ENCODE measurements around the gene KIAA1671.

KIAA1671 gene

DNA sequence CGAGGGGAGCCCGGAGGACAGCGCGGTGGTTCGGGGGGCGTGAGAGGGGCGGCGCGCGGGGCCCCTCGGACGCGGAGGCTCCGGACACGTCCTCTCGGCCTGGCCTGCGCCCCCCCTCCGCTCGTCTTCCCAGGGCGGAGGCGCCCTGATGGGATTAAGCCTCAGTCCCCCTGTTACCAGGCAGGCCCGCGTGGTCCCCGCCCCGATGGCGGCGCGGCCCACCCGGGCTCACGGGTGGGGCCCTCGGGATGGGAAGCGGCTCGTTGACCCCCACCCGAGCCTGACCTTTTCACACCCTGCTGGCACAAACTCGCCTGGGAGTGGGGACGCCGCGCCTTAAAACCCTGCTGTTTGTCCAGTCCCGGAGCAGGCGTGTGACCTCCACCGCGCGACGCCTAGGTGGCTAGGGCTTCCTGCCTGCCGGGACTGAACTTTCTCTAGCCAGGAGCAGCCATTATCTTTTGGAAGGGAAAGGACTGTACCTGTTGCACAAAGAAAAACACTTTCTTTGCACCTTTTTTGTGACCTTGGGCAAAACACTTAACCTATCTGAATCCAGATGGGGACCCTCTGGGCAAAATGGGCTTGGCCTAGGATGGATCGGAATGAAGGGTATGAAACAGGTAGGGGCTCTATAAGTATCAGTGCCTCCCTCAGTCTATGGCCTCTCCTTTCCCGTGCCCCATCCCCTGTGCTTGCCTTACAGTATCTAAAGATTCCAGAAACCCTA lies 1.0 kb downstream of the KIAA1671 start:
- no peak for DNase-seq

DNA sequence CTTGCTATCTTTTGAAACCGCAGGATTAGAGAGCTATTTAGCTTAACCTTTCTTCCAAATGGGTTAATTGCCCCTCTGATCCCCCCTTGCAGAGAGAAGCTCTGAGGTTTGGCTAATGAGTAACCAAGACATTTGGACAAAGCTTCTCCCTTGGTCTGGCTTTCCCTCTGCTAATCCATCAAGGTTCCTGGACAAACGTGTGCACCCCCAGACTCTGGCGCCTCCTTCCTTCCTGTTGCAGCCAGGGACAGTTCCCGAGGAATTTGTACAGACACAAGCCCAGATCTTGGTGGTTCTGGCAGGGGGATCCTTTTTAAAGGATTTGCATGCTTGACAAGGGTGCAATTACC lies 1.6 kb downstream of the KIAA1671 start:
- DNase-seq: no peak

DNA sequence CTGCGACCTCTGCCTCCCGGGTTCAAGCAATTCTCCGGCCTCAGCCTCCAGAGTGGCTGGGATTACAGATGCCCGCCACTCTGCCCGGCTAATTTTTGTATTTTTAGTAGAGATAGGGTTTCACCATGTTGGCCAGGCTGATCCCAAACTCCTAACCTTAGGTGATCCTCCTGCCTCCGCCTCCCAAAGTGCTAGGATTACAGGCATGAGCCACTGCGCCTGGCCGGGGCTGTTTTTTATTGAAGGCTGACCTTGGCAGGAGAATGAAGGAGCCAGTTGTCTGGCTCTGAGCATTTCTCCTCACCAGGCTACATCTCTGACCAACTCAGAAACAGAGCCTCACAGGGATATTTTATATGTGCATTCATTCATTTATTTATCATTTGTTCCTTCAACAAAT lies 2.3 kb downstream of the KIAA1671 start:
- no peak for DNase-seq

DNA sequence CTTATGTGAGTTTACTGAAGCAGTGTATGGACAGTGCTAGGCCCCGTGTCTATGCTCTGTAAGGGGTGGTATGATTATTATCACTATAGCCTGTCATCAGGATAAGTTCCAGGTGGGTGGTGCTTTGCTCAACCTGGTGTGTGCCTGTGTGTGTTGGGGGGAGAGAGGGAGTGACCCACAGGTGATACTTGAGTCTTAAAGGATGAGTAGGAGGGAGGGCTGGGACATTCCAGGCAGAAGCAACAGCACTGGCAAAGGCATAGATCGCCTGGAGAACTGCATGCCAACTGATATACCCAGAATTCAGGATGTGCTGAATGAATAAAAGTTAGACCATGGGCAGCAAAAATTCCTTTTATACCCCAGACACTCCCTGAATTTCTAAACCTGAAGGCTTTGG lies 4.5 kb downstream of the KIAA1671 start:
- DNase-seq: no peak

DNA sequence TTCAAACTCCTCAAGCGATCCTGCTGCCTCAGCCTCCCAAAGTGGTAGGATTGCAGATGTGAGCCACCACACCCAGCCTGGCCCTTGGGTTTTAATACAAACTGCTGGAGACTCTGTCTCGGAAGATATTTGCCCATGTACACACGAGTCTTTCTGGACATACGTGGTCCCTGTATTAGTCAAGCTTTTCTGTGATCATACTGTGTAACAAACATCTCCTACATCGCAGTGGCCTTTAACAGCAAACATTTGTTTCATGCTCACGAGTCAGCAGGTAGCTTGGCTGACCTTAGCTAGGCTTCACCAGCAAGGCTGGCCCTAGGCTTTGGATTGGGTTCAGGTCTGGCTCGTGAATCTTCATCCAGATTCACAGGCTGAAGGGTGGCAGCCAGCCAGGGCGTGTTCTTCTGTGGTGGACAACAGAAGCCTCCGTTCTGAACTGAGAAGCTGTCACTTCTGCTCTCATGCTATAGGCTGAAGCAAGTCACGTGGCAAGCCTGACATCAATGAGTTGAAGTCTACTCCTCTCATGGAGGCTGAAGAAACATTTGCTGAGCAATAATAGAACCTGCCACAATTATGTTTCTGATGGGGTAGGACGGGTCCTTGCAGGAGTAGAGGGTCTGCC lies 8.8 kb downstream of the KIAA1671 start:
- no peak for DNase-seq

DNA sequence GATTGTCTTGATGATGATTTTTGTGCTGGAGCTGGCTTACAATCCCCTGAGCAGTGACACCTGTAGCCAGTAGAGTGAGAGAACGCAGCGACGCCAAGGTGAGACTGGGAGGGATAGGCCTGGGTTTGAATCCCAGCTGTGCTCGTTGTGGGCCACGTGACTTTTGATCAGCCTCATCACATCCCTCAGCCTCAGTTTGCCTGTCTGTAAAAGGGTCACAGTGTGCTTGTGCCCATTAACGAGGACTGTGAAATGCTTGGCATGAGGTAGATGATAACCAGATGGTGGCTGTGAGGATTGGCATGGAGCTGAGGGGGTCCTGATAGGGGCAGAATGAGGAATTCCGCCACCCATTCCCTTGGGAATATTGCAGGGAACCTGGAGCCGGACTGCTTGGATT lies 9.6 kb downstream of the KIAA1671 start:
- no peak for DNase-seq

DNA sequence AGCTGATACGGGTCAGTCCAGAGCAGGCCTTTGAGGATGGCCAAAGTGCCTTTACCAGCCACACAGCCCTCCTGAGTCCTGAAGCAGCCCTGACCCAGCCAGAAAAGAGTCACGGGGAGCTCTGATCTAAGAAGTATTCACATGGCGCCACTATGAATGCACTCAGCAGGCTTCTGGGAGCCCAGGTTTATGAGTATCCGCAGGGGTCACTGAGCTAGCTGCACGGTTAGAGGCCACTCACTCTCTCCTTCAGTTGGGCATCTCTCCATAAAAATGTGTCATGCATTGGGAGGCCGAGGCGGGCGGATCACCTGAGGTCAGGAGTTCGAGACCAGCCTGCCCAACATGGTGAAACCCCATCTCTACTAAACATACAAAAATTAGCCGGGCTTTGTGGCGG lies 10.3 kb downstream of the KIAA1671 start:
- no peak for DNase-seq

DNA sequence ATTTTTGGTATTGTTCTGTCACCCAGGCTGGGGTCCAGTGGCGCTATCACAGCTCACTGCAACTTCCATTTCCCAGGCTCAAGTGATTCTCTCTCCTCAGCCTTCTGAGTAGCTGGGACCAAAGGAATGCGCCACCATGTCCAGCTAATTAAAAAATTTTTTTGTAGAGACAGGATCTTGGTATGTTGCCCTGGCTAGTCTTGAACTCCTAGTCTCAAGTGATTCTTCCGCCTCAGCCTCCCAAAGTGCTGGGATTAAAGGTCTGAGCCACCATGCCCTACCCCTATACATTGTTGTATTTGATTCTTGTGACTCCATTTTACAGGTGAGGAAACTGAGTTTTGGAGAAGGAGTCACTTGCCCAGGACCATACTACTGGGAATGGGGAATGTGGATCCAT lies 11.9 kb downstream of the KIAA1671 start:
- DNase-seq: no peak

DNA sequence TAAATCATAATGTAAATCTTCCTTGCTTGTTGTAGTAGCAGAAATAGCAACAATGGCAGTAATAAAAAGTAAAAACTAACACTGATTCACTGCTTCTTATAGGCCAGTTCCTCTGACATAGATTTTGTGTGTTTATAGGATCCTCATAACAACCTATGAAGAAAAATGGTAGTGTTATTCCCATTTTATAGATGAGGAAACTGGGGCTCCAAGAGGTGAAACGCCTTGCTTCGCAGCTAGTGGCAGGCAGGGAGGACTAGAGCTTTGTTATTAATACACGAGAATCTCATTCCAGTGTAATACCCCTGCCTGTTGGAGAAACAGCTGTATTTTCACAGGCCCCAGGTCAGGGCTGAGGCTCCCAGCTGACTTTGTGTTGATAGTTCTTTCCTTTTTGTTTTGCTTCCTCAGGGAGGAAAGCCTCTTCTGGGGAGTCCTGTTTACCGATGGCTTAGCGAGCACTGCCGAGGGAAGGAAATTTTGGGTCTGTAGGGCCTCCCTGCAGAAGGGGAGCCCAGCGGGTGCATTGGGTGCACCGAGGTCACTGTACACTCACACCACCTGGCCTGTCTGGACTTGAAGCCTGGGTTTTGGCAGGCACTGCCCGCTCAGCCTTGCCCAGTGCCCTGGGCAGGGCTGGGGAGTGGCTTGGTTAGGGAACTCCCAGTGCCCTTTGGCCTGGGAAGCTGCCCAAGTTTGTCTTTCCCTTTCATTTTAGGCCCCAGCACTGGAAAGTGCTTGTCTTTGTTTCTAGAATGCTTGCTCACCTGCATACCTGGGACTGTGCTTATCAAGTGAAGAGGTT lies 13.5 kb downstream of the KIAA1671 start:
- DNase-seq: no peak

DNA sequence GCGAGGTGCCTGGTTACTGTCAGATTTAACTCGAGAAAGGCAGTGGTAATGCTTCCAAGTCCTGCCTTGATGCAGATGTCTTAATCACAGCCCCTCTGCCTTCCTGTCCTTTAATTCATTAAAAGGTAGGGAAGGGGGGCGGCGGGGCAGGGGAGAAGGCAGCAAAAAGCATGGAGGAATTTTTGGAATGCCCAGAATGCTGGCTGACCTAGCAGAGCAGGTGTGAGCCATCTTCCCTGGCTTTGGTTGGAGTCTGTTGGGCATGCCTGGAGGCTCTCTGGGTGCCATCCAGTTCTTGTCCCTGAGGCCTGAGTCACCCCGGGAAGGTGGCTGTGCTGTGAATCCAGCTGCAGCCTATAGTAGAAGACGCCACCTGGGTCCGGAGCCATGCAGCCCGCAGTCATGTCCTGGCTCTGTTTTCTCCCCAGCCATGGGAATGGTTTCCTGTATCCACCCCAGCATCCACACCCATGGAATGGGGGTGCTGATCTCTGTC lies 15.6 kb downstream of the KIAA1671 start:
- DNase-seq: no peak

DNA sequence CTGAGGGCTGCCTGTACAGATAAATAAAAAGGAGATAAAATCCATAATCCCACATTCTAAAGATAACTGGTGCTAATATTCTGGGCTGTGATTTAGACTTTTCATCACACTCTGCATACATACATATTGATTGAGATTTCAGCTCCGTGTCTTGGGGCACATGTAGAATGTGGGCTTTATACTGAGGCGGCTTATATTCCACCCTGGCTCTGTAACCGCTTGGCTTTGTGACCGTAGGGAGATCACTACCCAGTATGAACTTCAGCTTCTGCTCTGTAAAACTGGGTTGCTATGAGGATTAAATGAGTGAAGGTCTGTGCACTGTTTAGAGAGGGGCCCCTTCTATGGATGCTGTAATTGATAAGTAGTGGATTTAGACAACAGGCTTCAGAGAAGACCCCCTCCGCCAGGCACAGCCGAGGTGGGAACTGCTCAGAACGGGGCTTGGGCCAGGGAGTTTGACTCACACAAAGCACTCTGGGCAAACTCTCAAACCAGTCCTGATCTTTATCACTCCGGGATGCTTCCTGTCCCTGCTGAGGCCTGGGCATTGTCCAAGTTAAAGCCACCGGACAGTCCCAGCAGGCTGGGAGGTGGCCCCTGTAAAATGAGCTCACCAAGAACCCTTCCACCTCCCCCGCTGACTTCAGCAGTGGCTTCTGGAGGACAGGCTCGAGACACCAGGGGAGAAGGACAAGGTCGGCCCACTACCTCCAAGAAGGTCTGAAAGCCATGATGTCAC lies 17.2 kb downstream of the KIAA1671 start:
- no peak for DNase-seq

DNA sequence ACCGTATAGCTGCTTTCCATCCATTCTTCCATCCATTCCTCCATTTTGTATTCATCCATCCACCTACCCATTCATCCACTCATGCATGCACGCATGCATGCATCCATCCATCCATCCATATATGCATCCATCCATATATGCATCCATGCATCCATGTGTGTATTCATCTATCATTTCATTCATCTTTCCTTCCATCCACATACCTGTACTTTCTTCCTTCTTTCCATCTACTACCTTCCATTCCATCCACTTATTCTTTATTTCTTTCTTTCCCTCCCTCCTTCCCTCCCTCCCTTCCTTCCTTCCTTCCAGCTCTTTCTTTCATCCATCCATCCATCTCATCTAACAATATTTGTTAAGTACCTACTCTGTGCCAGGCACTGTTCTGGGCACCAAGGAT lies 19.9 kb downstream of the KIAA1671 start:
- DNase-seq: no peak

DNA sequence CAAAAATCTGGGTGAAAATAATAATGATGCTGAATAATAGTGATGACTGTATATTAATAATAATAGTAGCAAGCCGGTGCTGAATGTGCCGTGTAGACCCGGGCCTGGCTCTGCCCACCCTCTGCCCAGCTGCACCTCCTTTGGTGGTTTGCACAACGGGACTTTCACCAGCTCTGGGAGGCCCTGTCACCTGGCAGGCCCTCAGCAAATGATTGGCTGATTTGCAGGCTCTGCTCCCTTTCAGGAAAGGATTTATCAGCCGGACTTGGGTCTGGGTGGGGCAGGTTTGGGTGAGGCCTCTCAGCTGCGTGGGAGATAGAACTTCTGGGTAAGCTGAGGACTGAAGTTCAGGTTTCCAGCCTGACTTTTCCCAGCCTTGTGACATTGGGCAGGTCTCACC lies 21.4 kb downstream of the KIAA1671 start:
- no peak for DNase-seq

DNA sequence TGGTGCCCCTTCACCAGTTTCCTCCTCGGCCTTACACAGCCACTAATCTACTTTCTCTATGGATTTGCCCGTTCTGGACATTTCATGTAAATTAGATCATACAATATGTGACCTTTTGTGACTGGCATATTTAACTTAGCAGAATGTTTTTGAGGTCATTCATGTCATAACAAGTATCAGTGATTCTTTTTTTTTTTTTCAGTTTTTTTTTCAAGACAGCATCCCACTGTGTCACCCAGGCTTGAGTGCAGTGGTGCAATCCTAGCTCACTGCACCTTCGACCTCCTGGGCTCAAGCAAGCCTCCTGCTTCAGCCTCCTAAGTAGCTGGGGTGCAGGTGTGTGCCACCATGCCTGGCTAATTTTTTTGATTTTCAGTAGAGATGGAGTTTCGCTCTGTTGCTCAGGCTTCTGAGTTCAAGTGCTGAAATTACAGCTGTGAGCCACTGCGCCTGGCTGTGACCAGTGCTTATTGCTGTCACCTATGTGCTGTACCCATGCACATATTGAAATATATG lies 22.7 kb downstream of the KIAA1671 start:
- DNase-seq: no peak

DNA sequence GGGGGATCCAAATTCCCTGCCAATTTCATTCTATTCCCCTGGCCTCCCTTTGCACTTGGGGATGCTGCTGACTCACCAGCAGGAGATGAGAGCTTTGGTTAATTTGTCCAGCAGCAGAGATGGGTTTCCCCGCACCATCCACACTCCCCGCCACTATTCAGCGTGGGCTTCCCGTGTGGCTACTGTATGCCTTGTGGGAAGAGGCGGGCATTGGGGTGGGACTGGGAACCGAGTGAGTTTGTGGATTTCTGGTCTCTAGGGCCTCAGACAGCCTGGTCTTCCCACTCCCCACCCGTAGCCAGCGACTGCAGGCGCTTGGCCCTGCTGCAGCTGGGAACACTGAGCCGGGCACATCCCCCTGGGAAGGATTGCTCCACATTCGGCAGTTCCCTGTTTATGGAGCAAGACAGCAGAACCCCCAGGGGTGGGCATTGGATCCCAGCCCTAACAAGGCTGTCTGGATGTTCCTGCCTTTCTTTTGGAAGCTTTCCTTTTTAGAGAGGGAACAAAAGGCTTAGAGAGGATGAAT lies 23.4 kb downstream of the KIAA1671 start:
- no peak for DNase-seq

DNA sequence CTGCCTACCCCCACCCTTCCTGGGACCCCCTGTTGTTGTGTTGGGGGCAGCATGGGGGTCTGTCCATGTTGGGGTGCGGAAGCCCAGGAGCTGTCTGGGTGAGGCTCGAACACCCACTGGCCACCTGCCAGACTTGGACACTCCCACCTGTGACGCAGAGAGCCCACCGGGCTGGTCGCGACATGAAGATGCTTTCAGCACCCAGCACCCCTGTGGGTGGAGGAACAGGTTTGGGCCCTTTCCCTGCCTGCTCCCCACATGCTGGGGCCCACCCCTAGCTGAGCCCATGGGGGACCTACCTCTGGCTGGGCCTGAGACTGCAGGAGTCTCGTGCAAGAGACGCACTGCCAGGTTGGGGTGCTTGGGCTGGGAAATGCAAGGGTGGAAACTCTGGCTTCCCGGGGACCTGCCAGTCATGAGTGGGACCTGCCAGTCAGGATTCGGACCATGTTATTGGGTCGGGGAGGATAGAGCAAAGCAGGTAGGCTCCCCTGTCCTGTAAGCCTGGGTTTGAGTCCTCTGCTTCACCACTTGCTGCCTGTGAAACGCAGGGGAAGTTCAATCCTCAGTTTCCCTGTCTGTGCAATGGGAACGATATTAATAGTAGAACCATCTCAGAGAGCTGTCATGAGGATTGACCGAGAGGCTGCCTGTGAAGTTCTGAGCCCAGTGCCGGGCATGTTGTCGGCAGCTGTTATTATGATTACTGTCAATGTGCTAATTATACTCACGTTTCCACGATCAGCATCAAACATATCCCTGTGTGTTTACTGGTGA lies 24.1 kb downstream of the KIAA1671 start:
- no peak for DNase-seq

DNA sequence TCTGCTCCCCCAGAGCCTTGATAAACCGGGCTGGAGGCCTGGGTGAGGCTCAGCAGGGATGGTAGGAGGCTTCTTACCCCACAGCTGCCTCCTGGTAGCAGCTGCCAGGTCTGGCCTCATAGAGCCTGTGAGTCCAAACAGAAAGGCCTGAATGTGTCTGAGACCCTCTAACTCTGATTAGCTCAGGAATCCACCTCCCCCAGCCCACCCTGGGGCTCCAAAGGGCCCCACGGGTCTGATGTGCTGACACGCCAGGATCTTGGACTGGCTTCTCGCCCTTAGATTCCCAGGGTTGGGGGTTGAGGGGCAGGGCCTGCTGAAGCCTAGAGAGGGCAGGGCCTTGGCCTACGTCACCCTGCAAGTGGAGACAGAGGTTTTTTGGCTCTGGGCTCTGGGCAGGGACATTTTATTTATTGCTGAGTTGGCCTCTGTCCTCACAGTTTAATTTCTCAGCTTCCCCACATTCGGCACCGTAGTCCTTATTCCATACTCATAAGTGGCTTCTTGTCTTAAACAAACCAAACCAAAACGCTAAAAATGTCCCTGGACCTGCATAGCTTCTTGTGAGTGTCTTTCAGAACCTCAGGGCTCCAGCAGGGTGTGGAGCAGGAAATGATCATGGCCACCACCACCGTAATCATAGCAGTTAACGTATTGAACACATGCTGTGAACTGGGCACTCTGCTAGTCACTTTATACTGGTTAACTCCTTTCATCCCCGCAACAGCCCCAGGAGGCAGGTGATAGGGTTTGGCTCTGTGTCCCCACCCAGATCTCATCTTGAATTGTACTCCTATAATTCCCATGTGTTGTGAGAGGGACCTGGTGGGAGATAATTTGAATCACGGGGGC lies 25.1 kb downstream of the KIAA1671 start:
- DNase-seq: no peak

DNA sequence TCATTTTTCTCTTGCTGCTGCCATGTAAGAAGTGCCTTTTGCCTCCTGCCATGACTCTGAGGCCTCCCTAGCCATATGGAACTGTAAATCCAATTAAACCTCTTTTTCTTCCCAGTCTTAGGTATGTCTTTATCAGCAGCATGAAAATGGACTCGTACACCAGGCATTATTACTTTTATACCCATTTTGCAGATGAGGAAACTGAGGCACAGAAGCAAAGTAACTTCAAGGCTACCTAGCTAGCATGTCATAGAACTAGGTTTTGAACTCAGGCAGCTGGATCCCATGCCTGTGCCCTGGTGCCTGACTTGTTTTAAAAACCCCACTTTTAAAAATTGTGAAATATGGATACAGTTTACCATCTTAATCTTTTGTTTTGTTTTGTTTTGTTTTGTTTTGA lies 25.8 kb downstream of the KIAA1671 start:
- DNase-seq: no peak

DNA sequence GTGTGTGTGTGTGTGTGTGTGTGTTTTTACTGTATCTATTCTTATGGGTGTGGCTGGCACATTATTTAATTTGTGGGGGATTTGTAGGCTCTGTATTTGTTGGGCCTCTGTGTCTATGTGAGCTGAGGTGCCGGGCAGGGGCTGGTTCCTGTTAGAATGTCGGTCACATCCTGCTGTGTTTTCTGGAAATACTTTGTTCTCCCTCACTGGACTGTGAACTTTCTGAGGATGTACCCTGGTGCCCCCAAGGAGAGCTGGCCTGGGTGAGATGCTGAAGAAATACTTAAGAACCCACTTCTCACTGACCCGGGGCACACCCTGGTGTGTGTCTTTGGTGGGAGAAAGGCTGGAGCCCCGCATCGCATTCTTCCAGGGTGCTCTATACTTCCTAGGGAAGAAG lies 28.6 kb downstream of the KIAA1671 start:
- DNase-seq: no peak

DNA sequence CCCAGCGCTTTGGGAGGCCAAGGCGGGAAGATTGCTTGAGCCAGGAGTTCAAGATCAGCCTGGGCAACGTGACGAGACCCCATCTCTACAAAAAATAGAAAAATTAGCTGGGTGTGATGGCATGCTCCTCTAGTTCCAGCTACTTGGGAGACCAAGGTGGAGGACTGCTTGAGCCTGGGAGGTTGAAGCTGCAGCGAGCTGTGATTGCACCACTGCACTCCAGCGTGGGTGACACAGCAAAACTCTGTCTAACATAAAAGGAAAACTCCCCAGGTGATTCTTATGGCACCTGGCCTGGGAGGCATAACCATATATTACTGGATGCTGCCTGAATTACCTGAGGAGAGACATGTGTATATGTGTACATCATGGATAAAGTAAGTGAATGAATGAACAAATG lies 29.1 kb downstream of the KIAA1671 start:
- no peak for DNase-seq
